Smooth muscle cell of the brain vasculature (primary cell): ENCODE data around the gene OR2A1.
"Not testable (repeated sequence)": the region's sequence is repeated elsewhere in the genome, so short reads cannot be mapped to it uniquely, and the experiment has no call there.

ENCODE experiments used
- DNase-seq: peaks from one replicate; pipeline ENCODE4 v3.0.0-alpha.2; 2012; ENCODE audit warnings: low read depth, low spot score

OR2A1 gene, protein sequence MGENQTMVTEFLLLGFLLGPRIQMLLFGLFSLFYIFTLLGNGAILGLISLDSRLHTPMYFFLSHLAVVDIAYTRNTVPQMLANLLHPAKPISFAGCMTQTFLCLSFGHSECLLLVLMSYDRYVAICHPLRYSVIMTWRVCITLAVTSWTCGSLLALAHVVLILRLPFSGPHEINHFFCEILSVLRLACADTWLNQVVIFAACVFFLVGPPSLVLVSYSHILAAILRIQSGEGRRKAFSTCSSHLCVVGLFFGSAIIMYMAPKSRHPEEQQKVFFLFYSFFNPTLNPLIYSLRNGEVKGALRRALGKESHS

DNA sequence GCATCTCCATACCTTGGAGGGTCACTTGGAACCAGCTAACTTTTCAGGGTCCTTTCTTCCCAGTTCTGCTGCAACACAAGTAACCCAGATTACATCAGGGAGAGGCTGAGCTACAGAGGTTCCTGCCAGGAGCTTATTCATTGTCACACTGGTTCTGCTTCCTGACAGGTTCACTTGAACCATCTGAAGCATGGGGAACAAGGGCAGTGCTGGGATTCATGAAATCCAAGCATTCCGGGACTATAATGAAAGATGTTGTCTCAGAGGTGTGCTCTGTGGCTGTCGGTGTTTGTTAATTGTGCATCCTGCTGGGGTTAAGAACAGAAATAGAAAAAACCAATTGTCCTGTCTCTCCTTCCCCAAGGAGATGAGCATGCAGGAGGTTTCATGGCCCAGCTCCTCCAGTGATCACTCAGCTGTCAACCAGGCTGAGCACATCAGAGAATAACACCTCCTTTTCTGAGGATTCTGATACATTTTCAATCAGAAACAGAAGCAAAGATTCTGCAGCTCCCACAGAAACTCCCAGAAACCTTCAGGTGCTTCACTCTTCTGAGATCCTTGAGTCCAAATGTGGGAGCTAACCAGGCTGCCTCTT, at the start of gene OR2A1:
Gene OR2A1 (plus strand): TSS at position 548 of the 598 bp plus-strand sequence. CDS start 5,706 bp downstream, outside the sequence.
- DNase-seq = not testable (repeated sequence)

DNA sequence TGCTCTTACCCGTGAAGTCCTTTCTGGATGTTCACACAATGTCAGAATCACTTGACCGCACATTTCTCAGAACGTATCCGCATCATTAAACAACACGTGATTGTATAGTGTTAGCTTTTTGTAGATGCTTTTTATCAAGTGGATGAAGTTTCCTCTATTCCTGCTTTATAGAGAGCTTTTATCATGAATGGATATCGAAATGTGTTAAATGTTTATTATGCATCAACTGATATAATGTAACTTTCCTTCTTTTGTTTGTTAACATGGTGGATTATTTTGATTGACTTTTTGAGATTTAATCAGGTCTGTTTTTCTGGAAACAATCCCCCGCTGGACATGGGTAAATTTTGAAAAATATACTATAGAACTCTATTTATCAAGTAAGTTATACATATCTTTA, 47.5 kb upstream of the OR2A1 start, which contains the start of gene OR2A7:
Gene OR2A7 (minus strand): TSS at position 101 of the 400 bp plus-strand sequence. CDS start 5,164 bp downstream, outside the sequence.
- DNase-seq = not testable (repeated sequence)

DNA sequence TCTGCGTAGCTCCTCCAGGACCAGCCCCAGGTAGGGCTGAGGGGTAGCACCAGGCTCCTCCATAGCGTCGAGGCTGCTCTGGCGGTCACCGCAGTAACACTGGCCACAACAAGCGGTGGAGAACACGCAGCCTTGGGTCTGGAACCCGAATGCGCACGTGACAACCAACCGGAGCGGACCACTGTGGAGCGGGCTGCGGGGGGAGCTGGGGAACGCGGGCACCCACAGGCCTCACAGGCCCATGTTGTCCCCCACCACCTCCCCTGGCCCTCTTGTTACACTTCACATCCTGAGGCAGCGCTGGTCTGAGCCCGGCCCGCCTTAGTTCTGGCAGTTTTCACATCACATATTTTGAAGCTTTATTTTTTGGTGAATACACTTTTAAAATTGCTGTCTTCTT, 43.0 kb upstream of the OR2A1 start, which contains the start of gene CTAGE8:
Gene CTAGE8 (minus strand): TSS at position 101 of the 400 bp plus-strand sequence. CDS start 38 bp downstream, at position 63.
- not testable (repeated sequence) for DNase-seq

DNA sequence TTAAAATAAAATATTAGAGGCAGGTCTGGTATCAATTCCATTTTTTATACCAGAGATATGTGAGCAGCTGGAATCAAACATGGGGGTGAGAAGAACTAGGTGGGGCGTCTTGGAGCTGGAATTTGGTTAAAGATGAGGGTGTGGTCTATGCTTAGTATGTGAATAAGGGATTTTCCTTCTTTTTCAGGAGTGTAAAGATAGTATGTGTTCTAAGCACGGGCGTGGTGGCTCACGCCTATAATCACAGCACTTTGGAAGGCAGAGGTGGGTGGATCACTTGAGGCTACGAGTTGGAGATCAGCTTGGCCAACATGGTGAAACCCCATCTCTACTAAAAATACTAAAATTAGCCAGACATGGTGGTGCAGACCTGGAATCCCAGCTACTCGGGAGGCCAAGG, 36.9 kb upstream of the OR2A1 start:
- DNase-seq = not testable (repeated sequence)

DNA sequence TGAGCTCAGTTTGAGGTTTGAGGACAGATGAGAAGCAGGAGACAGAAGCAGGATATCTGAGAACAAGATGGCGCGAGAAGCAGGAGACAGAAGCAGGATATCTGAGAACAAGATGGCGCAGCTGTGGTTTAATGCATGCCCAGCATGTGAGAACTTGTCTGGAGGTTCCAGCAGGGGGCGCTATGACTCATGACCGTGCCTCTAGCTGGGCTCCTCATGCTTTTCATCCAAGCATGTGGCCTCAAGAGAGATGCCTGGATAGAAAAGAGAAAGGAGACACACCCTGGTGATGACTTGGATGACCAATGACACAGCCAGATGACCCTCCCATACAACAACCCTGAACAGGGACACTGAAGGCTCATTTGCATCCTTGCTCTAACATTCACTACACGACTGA, 32.2 kb upstream of the OR2A1 start:
- not testable (repeated sequence) for DNase-seq

DNA sequence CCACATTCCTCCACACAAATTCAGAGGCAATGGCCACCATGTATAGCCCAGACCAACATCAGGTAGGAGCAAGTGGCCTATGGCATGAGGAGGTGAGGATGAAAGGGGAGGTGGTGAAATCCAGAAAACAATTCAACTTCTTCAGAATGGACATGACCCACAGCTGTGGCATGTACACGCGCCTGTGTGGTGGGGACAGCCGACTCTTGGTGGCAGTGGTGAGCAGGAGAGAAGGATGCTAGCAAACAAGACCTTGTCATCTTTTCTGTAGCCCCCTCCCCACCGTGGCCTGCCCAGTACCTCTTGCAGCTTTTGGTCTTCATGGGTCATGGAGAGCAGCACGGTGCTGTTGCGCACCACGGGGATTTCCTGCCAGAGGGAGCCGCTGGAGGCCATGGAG, 30.2 kb upstream of the OR2A1 start:
- not testable (repeated sequence) for DNase-seq

DNA sequence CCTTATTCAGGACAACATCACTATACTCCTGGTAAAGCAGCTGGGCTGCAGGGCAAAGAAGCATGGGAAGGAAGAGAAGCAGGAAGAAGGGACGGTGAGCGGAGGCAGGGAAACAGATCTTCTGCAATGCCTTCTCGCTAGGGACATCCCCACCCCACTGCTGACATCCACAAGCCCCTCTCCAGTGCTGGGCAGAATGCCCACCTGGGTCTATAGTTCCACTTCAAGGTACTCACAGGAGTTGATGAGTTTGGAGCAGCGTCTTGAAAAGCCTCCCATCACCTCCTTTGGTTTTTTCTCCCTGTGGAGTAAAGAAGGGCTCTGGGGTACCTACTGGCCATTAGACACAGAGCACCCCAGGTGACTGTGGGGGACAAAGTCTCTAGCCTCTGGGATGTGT, 29.7 kb upstream of the OR2A1 start:
- not testable (repeated sequence) for DNase-seq

DNA sequence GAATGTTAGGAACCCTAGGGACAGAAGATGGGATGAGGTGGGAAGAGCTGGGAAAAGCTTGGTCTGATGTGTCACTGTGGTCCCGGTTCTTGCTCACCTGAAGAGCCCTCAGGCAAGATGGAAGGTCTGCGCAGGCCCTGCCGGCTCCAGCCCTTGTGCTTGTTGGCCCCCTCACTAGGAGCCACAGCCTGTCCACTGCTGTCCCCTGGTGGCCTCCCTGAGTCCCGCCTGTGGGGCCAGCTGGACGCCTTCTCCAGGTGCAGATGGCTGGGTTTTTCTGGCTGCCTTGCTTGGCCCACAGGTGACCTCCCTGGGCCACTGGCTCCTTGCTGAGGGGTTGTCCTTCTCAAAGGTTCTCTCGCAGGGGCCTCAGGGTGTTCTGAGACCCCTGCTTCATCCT, 28.5 kb upstream of the OR2A1 start:
- DNase-seq = not testable (repeated sequence)

DNA sequence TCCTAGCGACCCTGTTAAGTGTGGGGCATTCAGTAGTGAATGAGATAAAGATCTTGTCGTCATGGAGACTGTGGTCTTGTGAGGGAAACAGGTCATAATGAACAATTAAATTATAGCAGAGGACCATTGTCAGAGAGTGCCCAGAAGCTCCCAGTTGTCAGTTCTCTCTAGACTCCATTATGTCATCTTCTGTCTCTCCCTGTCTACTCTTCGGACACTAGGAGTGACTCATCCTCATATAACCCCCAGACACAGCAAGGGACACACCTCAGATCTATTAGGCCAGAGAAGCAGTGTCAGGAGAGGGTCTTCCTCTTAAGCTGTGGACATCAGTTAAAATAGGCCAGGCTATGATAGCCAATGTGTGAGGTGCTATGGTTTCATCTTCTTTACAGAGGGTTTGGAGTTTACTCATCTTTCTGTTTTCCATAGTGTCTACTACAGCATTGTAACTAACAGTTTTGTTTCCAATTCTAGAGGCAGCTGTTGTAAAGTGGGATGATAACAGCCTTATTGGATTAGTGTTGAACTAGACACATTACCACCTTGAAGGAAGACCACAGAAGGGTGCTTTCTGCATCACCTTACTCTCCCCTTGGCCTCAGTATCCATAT, 24.9 kb upstream of the OR2A1 start:
- DNase-seq = not testable (repeated sequence)

DNA sequence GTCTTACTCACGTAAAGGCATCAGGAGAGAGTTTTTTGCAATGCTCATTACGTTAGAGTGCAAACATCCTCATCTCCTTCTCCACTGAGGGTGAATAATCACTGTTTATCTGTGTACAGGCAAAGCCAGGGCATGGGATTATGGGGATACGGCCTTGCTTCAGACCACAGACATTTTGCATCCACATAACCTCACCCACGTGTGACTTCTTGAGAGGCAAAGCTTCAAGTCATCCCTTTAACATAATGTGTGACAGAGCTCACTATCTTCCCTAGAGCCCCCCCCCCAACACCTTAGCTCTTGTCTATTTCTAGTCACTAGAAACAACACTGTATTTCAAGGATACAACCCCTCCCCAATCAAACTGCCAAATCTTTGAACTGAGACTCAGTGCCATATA, 20.6 kb upstream of the OR2A1 start:
- not testable (repeated sequence) for DNase-seq

DNA sequence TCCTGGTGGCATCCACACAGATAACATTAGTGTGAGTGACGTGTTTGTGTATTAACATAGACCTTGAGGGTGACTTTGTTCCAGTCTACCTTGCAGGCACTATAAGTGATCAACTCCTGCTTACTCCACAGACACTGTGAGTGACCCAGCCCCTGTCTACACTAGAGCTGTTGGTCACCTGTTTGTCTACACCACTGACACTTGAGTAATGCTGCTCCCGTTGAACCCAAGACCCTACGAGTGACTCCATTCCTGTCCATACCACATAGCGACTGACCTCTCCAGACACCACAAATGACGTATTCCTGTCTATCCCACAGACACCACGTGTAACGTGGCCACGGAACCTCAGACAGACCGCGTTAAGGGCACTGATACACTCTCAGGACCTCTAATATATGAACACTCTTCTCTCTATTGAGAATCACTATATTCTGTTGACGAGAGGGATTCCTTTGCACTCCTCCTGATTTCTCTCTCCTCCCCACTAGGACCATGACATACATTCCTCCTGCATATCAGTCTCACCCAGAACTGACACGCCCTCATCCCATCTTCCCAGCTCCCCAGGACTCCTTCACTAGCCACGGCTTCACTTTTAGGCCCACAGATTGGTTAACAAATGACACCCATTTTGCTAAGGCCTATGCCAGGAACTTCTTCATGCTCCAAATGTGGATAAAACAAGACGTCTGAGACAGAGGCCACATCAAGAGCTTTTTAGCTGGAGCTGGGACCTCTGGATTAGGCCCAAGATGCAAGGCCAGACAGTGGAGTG, 19.6 kb upstream of the OR2A1 start:
- DNase-seq = not testable (repeated sequence)

DNA sequence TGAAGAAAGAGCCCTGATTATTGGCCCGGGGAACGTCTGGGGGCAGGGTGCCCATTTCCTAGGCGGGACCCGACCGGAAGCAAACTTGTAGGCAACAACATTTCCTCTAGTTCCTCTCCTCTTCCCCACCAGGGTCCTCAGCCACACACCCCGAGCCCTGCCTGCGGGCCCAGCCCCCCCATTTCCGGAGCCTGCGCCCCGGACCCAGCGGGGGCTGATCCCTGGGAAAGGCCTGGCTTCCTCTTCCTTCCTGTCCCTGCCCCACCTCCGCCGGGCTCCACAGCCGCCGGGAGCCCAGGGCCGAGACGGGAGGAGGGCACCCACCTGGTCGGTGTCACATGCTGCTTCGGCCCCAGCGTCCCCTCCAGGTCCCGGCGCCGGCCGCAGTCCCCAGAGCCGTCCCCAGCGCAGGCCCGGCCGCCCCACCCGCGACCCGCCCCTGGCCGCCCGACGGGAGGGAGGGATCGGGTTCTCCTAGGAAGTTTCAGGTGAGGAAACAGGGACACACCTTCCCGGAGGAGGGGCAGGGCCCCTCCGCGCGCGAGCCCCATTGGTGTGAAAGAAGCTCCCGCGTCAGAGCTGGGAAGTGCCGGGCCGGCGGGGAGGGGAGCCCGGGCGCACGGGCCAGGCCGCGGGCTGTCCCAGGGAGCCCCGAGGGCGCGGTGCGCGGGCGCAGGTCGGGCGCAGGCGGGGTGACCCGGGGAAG, 18.3 kb upstream of the OR2A1 start:
- not testable (repeated sequence) for DNase-seq

DNA sequence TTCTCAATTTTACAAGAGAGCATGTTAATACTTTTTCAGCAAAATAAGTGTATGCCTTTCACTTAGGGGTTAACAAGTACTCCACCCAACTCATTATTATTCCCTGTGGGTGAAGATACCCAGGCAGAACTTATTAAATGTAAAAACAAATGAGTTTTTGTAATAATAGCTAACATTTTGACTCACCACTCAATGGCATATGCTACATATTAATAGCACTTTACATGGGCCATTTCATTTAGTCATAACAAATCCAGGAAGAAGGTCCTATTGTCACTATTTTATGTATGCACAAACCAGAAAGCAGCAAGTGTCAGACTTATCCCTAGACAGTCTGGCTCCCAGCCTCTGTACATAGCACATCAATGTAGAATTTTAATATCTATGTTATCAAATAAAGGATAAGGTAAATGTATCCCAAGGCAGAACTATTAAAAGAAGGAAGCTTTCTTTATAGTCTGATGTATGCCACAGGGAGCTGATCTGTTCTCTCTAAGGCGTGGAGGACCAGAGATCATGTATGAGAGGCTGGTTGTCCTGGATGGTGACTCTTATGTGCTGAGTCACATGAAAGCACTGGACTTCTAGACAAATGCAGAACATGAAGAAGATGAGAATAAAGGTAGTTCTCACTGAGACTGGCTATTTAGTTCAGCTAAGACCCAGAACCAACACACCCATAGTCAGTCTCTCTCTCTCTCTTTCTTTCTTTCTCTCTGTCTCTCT, 9.5 kb upstream of the OR2A1 start:
- not testable (repeated sequence) for DNase-seq

DNA sequence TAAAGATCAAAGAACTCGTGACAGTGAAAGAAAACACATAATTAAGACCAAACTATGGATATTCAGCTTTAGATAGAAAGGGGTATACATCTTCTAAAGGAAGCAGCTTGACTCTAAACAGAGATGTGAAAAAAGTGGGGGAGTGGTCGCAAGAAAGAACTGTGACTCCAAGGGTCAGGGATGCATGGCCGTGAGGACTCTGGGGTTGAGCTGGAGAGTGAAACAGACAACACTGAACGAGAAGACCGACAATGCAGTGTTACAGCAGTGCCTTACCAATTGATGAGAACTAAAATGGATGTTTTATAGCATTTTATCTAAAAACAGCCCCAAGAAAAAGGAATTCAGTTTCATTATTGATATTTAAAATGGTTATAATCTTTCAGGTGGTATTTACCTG, 8.6 kb upstream of the OR2A1 start:
- not testable (repeated sequence) for DNase-seq

DNA sequence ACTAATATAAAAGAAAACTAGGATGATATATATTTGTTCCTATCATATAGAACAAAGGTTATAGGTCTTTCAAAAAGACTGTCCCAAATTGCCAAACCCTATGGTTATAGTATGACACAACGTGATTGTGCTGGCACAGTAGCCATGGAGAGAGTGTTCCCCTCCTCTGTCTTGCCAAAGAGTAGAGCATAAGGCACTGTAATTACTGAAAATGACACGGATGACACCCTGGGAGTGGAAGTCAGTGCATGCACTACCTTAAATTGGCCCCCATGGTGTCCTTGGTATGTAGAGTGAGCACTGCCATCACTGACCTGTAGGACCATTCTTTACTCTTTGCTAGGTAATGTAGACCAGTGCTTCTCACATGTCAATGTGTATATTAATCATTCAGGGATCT, 7.1 kb upstream of the OR2A1 start:
- not testable (repeated sequence) for DNase-seq

DNA sequence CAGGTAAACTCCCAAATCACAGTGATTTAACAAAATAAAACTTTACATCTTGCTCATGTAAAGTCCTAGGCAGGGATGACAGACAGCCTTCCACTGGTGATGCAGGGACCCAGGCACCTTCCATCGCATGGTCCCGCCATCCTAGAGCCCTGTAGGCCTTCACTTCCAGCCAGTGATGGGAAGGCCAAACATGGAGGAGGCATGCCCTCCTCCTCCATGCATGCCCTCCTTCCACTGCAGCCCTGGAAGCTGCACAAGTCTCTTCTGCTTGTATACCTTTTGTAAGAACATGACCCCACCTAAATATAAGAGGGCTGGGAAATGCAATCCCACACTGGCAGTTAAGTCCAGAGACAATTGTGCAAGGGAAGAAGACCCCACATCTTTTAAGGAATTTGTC, 2.5 kb upstream of the OR2A1 start:
- DNase-seq = not testable (repeated sequence)

DNA sequence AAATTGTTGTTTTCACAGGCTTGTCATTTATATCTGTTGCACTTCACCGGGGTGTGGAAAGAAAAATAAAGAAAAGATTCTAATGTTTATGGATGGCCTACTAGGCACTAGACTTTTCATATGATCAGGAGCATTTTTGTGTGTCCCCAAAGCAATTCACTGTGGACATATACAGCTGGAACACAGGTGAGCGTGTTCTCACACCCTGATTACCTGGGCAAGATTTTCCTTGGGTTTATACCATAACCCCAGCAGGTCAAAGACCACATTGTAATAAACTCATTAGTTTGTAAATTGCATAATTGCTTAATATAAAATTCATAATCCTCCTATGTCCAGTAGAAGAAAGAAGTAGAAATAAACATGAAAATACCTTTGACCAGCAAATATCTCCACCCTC, 1.0 kb upstream of the OR2A1 start:
- DNase-seq = not testable (repeated sequence)

DNA sequence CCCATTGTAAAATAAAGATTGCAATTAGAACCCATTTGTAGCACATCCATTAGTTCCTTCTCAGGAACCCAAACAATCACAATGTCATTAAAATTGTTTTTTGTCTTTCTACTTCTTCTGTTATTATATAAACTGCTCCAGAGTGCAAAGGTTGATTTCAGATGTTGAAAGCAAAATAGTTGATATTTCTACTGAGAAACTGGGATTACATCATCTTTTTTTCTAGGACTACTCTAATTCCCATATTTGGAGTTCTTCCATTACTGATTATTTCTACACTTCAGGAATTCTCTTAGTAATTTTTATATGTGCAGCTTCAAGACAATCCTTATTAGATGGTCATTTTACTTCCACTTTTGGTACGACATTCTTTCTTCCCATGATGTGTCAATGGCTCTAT, 5.3 kb downstream of the OR2A1 start:
- not testable (repeated sequence) for DNase-seq

DNA sequence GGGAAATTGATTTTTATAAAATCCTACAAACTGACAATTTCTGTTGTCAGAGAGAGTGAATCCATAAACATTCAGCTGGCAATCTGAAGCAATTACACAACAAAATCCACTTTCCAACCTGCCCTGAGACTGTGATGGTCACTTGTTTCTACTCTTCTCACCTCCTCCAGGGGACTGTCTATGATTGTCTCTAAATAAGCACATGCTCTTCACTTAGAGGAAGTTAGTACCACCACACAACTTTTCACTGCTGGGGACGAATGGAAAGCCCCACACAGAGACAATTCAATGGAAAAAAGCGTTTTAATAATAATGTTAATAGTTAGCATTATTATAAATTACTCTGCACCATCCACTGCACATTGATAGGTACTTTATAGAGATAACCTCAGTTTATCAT, 7.3 kb downstream of the OR2A1 start:
- DNase-seq = not testable (repeated sequence)

DNA sequence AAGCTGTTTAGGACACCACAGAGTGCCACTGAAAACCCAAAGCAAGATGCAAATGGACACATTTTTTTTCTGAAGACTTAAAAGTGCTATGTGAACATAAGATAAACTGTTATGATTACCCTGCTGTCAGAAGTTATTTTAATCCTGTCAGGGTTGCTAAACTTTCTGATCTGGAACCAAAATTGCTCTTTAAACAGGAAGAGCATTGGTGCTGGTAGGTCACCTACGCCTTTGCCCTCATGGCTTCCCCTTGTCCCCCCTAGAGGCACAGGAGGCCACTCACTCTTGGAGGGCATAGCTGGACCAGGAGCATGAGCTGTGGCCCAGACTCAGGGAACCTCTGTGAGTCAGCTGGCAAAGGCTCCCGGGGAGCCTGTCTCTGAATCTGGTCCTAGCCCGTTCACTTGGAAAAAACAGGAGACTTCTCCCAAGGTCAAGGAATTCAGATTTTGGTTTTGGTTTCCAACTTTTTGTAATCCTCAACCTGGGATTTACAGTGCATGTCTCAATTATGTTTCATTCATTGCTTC, 9.5 kb downstream of the OR2A1 start:
- DNase-seq = not testable (repeated sequence)
